ENCODE results near the gene FAF1. TPM values are rescaled to one million over a fixed set of nuclear protein-coding genes. Genes with fewer than 3 reads are reported as not detected.
A peak's percentile ranks its signal among the peaks of the same experiment; 100 is the strongest.
"Not testable (repeated sequence)": the region's sequence is repeated elsewhere in the genome, so short reads cannot be mapped to it uniquely, and the experiment has no call there.

The FAF1 gene
- 38.0 and 114 TPM in 2 replicates for total RNA-seq (2014; rRNA removed; shearing (Covaris generic))

DNA sequence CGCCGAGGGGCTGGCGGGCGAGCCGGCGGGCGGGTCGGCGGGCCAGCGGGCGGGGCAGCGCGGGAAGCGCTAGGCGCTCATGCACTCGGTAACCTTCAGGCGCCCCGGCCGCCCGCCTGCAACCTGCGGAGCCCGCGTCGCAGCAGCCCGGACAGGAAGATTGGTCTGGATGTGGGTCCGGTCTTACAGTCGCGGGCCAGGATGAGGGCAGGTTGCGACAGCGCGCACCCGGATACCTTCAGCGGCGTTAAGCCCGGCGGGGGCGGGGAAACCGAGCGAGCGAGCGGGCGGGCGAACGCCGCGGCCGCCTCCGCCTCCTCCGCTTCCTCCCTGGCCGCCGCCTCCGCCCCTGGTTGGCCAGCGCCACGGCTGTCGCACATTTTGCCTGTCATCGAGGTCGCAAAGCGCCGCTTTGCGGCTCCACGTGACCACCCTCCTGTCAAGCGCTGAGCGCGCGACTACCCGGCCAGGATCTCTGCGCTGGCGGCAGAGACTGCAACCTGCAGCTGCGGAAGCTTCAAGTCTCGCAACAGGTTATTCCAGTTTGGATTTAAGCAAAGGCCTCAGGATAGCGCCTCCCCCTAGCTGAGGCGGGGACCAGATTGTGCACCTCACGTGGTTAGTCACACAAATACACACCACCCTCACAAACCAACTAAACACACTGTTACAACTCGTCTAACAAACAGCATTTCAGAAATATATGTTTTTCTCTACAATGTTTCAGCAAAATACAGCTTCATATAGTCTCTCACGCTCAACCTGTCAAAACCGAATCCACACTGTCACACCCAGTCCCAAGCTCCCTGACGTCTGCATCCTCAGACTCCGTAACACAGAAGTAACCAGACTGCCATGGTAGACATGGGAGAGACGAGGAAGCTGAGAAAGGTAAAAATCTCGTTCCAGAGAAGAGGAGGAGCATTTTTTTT lies at the start of gene FAF1:
FAF1 (minus strand) TSS at position 355 of the 932 bp plus-strand sequence. CDS start 456 bp downstream, outside the sequence.
- peak; percentile 95 for DNase-seq (ENCODE audit: low spot score)
- in situ Hi-C loops (cut with HindIII; ENCODE audit: low sequenced_read_pairs) = no loop called here

DNA sequence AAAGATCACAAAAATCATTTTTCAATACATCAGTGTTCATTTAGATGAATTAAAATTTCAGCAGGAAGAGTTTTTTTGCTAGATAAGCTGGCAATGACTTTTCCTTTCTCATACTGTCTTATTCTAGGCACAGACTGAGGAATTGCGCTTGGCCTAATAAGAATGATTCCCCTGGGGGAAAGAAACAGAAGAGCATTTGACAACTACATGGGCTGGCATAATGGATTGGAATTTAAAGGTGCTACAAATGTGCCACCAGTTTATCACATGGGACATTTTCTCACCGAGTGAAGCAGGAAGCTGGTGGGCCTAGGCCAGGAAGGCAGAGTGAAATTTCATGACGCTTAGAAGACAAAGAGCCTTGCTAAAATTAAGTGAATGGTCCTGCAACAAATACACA lies 49.3 kb upstream of the FAF1 start:
- in situ Hi-C loops (cut with HindIII; ENCODE audit: low sequenced_read_pairs) = no loop called here
- DNase-seq (ENCODE audit: low spot score) = no peak

- DNase-seq (ENCODE audit: low spot score); in situ Hi-C loops (cut with HindIII; ENCODE audit: low sequenced_read_pairs): not testable (repeated sequence)
These were observed 45.5 kb upstream of the FAF1 start for GRCh38 chr1:51005549-51005948.

GRCh38 chr1:51002516-51002915 lies 42.4 kb upstream of the FAF1 start:
- in situ Hi-C loops (cut with HindIII; ENCODE audit: low sequenced_read_pairs) = no loop called here
- DNase-seq (ENCODE audit: low spot score) = no peak

- no peak for DNase-seq (ENCODE audit: low spot score)
These were observed 40.6 kb upstream of the FAF1 start for GRCh38 chr1:51000651-51001050.

DNA sequence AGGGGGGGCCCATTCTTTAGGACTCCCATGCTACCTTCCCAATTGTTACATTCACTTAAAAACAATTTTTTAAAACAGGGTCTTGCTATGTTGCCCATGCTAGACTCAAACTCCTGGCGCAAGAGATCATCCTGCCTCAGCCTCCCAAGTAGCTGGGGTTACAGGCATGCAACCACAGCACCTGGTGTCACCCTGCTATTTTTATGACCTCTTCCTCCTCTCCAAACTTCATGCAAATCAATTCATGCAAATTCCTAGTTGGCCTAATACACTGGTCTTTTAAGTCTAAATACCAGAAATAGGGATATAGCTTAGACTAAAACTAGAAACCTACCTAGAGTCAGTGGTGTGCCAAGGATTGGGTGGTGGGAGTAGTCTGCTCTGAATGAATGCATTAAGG lies 40.1 kb upstream of the FAF1 start:
- in situ Hi-C loops (cut with HindIII; ENCODE audit: low sequenced_read_pairs) = no loop called here
- no peak for DNase-seq (ENCODE audit: low spot score)

More at GRCh38 chr1:51000651-51001050, 40.6 kb upstream of the FAF1 start:
- in situ Hi-C loops (cut with HindIII; ENCODE audit: low sequenced_read_pairs) = no loop called here

- DNase-seq (ENCODE audit: low spot score); in situ Hi-C loops (cut with HindIII; ENCODE audit: low sequenced_read_pairs): not testable (repeated sequence)
These were observed 39.3 kb upstream of the FAF1 start for GRCh38 chr1:50999375-50999774.

- in situ Hi-C loops (cut with HindIII; ENCODE audit: low sequenced_read_pairs) = no loop called here
- no peak for DNase-seq (ENCODE audit: low spot score)
These were observed 36.0 kb upstream of the FAF1 start for GRCh38 chr1:50996083-50996482.

GRCh38 chr1:50995651-50996050 lies 35.6 kb upstream of the FAF1 start:
- in situ Hi-C loops (cut with HindIII; ENCODE audit: low sequenced_read_pairs) = no loop called here

GRCh38 chr1:50994997-50995396 lies 34.9 kb upstream of the FAF1 start:
- no peak for DNase-seq (ENCODE audit: low spot score)
- in situ Hi-C loops (cut with HindIII; ENCODE audit: low sequenced_read_pairs) = no loop called here

More at GRCh38 chr1:50995651-50996050, 35.6 kb upstream of the FAF1 start:
- DNase-seq (ENCODE audit: low spot score) = no peak

DNA sequence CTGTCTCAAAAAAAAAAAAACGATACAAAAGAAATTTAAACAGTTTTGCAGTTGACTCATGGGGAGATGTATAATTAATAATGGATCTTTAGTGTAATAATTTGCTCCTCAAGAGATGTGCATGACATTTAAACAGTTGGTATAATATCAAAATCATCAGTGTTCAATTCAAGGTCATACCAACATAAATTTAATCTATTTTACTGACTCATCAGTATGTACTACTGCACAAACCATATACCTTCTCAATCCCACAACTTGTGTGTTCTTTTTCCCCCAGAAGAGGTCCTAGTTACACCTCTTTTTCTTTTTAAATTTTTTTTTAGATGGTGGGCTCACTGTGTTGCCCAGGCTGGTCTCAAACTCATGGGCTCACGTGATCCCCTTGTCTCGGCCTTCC lies 33.6 kb upstream of the FAF1 start:
- no peak for DNase-seq (ENCODE audit: low spot score)
- in situ Hi-C loops (cut with HindIII; ENCODE audit: low sequenced_read_pairs) = no loop called here

- in situ Hi-C loops (cut with HindIII; ENCODE audit: low sequenced_read_pairs) = no loop called here
- no peak for DNase-seq (ENCODE audit: low spot score)
These were observed 32.7 kb upstream of the FAF1 start for GRCh38 chr1:50992532-50993318.

- no peak for DNase-seq (ENCODE audit: low spot score)
- in situ Hi-C loops (cut with HindIII; ENCODE audit: low sequenced_read_pairs) = no loop called here
These were observed 29.6 kb upstream of the FAF1 start for GRCh38 chr1:50989694-50990093.

- DNase-seq (ENCODE audit: low spot score) = no peak
- in situ Hi-C loops (cut with HindIII; ENCODE audit: low sequenced_read_pairs) = no loop called here
These were observed 26.6 kb upstream of the FAF1 start for GRCh38 chr1:50986653-50987052.

GRCh38 chr1:50985094-50985493 lies 25.0 kb upstream of the FAF1 start:
- in situ Hi-C loops (cut with HindIII; ENCODE audit: low sequenced_read_pairs) = no loop called here
- peak; percentile 27 for DNase-seq (ENCODE audit: low spot score)

- no peak for DNase-seq (ENCODE audit: low spot score)
- in situ Hi-C loops (cut with HindIII; ENCODE audit: low sequenced_read_pairs) = no loop called here
These were observed 23.2 kb upstream of the FAF1 start for GRCh38 chr1:50983219-50983802.

DNA sequence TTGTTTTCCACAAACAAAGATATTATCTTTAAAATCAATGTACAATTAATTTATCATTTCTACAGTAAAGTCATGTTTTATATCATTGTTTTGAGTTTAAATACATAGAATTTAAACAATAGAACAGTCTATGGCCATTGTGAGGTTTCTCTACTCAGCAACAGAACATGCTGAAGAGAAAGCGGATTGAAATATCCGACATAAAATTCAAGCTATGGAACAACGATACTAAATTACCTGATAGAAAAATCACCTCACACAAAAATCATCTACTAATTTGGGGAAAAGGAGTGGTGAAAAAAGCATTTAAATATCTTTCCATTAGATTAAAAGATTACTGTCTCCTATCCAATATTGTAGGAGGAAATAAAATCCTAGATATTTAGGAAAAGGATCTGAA lies 22.5 kb upstream of the FAF1 start:
- DNase-seq (ENCODE audit: low spot score) = no peak
- in situ Hi-C loops (cut with HindIII; ENCODE audit: low sequenced_read_pairs) = no loop called here

DNA sequence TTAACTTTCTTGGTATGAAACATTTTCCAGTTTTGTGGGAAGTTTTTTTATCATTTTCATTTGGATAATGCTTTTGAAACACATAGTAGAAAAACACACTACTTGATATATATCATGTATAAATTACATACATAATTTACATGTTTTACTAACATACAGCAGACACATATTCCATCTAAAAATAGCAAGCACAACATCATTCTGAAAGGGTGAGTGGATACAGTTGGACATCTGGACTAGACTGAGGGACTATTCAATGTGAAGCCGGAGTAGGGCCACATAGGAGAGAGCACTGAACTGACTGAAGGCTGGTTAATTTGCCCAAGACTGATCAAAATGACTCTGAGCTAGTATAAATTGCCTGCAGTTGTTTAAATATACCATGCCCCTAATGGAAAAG lies 21.7 kb upstream of the FAF1 start:
- DNase-seq (ENCODE audit: low spot score) = no peak
- in situ Hi-C loops (cut with HindIII; ENCODE audit: low sequenced_read_pairs) = no loop called here

DNA sequence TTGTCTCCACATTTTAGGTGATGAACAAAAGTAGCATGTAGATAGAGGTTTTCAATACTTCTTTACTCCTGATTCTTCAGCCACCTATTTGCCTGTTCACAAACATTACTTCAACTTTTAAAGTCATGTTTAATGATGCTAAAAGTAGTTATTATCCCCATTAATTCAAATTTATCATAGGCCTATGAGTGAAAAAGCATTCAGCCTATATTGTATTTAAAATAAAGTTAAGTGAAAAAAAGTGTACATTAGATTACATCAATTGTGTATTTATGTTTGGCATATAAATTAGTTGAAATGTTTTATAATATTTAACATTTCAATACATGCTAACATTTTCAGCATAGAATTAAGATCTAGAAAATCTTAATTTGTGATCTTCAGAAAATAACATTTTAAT lies 20.4 kb upstream of the FAF1 start:
- in situ Hi-C loops (cut with HindIII; ENCODE audit: low sequenced_read_pairs) = no loop called here

DNA sequence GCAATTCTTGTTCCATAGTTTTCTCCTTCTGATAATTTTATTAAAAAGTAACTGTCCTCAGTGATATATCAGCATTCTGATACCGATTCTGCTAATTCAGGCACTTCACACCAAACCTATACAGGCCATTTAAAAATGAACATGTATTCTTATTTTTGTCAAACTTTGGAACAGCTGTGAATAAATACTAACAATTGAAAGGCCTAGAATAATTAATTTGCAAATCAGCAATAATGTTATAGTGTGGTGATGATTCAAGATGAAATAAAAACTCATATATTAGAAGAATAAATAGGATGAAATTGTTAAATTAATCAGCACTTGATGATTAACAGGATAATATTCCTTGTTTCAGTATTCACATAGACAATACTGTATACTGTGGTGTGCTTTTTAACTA lies 19.9 kb upstream of the FAF1 start:
- in situ Hi-C loops (cut with HindIII; ENCODE audit: low sequenced_read_pairs) = no loop called here
- DNase-seq (ENCODE audit: low spot score) = no peak

More for the DNA sequence above, 20.4 kb upstream of the FAF1 start:
- no peak for DNase-seq (ENCODE audit: low spot score)
